Activated CD4-positive, alpha-beta T cell treated with anti-CD3 and anti-CD28 coated beads for 1 hour (primary cell): ENCODE measurements around the gene POLL.
"Not testable (repeated sequence)": the region's sequence is repeated elsewhere in the genome, so short reads cannot be mapped to it uniquely, and the experiment has no call there.

ENCODE experiments used
- DNase-seq: peaks from one replicate; pipeline ENCODE4 v3.0.0-alpha.2; 2020

The POLL gene

DNA sequence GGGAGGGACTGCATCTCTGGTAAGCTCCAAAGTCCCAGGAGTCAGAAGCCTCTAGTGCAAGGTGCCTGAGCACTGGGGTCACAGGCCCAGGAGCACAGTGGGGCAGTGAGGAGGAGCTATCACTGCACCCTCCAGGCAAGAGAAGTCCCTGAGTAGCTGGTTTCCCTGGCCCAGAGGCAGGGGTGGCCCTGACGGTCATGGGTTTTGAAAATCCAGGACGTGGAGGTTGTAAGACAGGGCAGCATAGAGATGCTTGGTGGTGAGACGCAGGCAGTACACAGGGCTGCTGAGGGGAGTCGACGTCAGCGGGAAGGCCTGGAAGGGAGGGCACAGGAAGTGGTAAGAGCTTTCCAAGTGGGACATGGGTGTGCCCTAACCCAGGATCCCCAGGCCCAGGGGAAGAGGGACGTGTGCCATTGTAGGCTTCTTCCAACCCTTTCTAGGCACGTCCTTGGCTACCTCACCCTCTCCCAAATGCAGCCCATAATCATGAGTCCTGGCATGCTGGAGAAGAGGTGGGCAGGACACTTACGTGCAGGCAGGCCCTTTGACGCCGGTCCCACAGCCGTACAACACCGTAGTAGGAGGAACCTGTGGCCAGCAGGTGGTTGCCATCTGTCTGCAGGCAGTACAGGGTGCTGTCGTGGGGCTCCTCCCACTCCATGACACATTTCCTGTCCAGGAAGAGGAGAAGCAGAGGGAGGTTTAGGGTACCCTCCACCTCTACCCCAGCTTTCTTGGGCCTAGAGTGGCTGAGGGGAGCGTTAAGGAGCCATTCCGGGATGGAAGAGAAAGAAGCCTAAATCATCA is 23.2 kb upstream of the POLL start:
- DNase-seq: no peak

- DNase-seq: no peak
Observed at GRCh38 chr10:101609481-101609880, 21.4 kb upstream of the POLL start.

GRCh38 chr10:101607124-101607523 is 19.1 kb upstream of the POLL start:
- no peak for DNase-seq

- peak; percentile 31 for DNase-seq
Observed at GRCh38 chr10:101602761-101603398, 14.8 kb upstream of the POLL start.

DNA sequence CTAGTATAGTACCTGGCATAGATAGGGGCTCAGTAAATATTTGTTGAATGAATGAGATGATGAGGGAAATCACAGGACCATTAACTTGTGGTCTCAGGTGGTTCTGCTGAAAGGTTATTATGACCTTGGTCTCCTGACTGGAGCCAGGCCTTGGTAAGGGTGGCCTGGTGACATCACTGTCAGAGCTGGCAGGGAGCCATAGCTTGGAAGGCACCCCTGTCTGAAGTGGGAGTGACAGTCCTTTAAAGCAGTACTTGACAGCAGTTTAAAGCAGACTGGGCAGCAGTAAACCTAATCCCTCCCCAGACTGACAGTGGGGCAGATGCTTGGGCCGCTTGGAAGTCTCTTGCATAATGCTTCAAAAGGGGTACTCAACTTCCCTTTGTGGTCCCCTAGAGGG is 13.5 kb upstream of the POLL start:
- DNase-seq: no peak

GRCh38 chr10:101597091-101597900 is 9.2 kb upstream of the POLL start:
- no peak for DNase-seq

DNA sequence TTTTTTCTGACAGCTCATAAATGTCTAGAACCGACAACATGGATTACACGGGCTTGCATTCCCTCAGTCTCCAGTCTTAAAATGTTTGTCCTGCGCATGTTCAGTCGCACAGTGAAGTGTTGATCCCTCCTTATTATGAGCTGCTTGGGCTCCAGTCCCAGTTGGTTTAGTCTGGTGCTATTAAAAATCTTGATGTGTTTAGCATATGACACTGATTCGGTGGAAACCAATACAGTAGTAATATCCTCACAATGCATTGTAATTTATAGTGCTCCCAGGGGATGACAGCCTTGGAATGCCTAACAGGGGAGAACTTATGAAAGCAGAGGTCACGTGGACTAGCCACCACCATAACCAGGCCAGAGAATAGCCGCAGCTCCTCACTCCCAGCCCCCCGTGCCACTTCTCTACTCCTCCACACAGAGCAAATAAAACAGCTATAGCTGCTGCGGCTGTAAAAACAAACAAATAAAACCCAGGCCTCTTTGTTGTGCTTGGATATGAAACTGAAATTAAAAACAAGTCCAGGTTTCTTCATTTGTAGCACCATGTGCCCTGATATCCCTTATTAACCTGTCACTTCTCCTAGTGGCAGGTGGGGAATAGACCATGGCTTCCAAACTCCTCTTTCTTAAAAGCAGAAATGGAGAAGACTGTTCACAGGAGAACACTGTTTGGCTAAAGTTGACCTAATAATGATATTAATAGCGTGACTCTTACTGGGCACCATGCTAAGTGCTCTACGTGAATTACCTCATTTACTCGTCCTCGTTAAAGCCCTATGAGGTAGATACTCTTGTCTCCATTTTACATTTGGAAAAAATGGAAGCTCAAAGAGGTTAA is 7.8 kb upstream of the POLL start:
- no peak for DNase-seq

DNA sequence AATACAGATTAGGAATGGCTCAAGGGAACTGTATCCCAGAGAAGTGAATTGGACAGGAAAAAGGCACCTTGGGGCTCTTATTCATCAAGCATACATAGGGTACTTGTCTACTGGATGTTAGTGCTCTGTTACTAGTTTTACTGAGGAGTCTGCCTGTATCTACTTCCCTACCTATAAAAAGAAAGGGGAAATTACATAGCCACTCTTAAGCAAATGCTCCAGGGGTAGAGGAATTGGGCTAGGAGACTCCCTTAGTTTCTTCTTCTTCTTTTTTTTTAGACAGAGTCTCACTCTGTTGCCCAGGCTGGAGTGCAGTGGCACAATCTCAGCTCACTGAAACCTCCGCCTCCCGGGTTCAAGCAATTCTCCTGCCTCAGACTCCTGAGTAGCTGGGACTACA is 5.3 kb upstream of the POLL start:
- not testable (repeated sequence) for DNase-seq

DNA sequence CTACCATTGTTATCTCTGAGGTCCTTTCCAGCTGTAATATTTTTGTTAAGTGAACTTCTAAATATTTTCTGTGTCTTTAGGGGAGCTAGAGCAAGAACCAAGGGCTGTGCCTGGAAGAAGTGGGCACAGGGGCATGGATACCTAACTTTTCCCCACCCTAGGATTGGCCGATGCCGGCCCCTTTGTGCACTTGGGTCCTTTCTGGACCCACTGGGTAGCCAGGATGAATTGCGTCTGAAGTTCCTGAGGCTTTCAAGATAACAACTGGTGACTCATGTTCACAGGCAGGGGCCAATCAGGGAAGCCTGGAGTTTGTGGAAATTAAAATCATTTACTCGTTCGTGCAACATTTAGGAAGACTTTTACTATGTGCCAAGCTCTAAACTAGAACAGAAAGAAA is 822 bp upstream of the POLL start:
- no peak for DNase-seq

DNA sequence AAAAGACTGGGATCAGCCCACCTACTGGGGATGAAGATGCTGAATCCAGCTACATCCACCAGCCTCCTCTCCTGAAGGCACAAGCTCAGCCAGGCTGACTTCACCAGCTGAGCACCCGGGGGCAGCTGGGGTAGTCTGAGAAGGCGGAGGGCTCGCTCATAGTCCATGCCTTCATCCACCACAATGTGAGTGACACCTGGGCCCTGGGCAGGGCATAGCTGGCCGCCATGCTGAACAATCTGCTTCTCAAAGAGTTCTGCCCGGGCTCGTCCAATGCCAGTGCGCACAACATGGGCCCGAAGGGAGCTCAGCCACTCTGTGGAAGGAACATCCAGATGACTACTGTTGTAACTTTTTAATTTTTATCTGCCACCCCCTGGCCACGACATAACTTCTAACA is 2.2 kb downstream of the POLL start:
- no peak for DNase-seq

DNA sequence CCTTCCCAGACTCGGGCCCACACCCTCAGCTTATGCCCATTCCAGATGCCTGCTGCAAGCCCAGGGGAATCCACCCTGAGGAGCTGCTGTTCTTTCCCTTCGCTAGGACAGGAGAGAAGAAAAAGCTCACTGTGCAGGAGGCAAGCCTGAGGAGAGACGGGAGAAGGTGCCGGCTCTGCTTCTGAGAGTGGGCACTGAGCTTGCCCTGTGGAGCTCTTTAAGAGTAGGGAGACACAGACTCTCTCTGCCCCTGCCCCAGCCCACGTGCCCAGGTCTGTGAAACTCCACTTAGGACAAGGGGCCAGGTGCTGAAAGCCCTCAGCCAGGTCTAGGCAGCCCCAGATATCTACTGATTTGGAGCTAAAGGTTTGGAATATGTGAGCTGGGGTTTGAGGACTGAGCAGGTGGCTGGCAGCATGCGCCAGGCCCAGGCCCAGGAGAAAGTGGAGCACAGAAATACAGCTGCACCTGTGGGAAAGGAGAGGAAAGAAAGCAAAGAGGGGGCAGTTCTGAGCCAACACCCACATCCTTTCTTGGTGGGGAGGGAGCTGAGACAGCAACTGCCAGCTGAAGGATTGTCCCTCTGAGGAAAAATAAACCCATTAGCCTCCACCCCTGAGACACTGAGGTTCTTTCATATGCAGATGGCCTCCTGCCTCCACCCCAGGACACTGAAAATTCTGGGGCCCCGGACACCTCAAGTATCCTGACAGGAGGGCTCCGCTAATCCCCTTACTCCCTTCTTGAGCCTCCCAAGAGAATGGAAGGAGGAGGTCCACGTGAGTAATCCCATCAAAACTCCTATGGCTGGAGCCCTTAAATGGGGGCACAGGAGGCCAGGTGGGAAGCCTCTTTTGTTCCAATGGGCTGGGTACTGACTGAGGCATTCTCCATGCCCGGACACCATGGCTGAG is 7.3 kb downstream of the POLL start:
- DNase-seq: no peak

- DNase-seq: no peak
Observed at GRCh38 chr10:101579516-101579870, 8.6 kb downstream of the POLL start.

DNA sequence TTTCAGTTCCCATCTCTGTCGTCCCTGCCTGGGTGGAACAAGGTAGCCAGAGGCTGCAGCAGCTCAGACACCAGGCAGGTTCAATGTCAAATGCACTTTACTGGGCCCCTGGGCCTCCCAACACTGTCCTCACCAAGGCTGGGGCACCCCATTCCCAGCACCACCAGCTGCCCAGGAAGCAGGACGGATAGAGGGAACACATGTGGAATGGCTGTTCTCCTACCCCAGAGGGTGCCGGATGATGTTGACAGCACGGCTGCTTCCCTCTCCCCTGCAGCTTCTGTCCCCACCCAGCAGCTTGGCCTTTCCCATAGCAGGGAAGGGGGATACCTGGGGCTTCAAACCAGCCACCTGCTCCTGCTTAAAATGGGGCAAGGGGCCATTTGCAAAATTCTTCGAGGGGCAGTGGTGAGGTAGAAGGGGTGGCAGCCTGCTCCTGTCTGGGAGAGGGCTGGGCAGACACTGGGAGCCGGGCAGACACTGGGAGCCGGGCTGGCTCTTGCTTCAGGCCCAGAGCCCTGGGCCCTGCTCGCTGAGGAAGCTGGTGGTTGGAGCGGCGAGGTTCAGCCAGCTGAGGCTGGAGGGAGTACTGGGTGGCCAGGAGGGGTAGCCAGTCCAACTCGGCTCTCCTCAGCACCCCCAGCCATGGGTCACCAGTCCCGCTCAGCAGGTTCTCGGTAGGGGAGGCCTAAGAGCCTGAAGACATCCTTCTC is 9.1 kb downstream of the POLL start:
- no peak for DNase-seq

- no peak for DNase-seq
Observed at GRCh38 chr10:101578192-101578591, 9.9 kb downstream of the POLL start.

DNA sequence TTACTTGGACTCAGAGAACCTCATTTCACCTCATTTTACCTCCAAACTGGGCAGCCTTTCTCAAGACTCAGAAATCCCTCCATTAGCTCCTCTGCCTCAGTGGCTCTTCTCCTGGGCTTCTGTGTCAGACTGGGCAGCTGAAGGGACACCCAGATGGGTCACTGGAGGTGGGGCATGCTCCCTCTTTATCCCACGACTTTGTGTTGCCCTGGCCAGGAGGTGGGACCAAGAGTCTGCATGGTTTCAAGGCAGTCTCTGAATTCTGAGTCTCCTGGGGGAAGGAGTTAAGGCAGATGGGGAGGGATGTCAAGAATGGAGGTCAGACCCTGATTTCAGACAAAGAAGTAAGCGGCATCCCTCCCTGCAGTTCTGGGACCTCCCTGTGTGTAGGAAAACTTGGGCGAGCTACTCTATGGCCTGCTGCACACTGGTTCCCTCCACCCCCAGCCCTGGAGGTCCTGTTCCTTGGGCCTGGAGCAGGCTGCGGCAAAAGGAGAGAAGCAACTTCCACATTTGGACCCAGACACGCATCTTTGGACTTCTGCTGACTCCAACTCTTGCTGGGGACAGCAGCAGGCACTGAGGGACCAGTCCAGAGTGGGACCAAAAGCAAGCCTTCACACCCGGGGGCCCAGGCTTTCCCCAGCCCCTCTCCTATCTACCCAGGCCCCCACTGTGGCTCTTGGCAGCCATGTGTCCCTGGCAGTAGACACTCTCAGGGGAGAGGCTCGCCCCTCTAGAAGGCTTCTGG is 10.8 kb downstream of the POLL start:
- no peak for DNase-seq

DNA sequence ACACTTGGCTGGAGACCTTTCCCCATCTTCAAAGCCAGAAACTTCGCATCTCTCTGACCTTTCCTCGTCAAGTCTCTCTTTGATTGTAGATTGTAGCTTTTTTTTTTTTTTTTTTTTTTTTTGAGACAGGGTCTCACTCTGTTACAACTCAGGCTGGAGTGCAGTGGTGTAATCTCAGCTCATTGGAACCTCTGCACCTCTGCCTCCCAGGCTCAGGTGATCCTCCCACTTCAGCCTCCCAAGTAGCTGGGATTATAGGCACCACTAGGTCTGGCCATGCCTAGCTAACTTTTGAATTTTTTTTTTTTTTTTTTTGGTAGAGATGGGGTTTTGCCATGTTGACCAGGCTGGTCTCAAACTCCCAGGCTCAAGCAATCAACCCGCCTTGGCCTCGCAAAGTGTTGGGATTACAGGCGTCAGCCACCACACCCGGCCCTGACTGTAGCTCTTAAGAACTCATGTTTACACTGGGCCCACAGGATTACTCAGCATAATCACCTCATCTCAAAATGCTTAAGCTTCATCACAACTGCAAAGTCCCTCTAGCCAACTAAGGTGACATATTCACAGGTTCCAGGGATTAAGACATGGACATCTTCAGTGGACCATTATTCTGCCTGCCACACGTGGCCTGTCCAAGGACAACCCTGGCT is 11.7 kb downstream of the POLL start:
- no peak for DNase-seq

DNA sequence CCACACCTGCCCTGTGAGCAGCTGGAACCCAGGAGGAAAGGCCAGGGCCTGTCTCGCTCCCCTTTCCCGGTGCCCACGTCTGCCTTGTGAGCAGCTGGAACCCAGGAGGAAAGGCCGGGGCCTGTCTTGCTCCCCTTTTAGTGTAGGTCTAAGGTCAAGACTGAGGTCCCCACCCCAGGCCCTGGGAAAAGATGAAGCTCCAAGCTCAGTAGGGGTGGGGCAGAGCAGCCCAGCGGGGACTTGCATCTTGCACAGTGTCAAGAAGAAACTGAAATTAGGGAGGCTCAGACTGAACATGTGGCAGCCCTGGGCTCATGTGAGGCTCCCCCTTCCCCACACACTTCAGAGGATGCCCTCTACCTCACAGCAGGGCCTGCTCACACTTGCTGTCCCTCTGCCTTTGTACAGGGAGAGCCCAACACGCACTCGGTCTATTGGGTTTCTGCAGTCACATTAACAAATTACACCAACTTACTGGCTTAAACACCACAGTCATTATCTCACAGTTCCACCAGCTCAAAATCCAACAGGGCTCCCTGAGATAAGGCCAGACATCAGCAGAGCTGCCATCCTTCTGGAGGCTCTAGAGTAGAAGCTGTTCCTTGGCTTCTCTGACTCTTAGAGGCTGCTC is 12.4 kb downstream of the POLL start:
- no peak for DNase-seq

DNA sequence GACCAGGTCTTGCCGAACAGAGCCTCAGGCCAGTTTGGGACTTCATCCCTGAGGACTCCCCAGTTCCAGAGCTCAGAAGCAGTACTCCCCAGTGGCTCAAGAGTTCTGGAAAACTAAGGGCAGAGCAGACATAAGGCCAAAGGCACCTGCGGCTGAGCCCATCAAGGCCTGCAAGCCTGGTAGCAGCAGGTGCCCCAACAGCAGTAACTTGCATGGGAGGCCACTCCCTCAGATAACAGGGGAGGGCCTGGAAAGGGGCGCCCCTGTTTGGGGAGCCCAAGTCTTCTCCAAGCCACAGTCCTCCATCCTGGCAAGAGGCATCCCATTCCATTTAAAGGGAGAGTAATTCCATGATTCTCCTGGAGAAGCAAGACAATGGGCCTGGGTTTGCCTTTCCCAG is 13.0 kb downstream of the POLL start:
- DNase-seq: no peak
